GM21447 (cell line): ENCODE results near the gene IL36G.

Experiments
- ATAC-seq: cut with Tn5 transposase; IDR thresholded peaks from one replicate; pipeline ENCODE4 v1.9.1; 2021; ENCODE audit not compliant: unreplicated experiment

Gene IL36G

DNA sequence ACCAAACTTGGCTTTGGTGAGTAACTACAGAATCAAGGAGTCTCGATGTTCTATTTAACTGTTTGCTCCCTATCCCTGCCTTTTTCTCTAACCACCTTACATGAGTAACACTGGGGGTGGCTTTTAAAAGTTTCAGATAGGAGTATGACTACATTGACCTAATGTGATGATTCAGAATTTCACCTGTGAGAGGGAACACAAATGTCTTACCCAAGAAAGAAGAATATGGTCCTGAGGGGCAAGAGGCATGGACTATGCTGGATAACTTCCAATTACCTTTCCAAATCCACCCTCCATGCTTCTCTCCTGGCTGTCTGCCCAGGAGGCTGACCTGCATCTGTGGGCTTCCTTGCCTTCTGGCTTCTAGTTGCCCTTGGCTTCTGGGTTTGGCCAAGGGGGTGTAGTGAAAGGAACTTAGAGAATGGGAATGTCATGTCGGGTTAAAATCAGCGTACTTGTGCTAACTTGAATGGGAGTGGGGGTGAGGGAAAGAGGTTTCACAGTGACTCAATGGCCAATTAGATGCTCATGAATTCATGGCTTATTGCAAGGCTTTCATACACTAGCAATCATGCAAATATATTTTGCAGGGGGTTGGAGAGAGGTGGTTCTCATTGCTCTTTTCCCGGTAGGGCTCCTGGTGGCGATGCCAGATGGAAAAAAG lies 5.3 kb upstream of the IL36G start:
- ATAC-seq, result no peak

DNA sequence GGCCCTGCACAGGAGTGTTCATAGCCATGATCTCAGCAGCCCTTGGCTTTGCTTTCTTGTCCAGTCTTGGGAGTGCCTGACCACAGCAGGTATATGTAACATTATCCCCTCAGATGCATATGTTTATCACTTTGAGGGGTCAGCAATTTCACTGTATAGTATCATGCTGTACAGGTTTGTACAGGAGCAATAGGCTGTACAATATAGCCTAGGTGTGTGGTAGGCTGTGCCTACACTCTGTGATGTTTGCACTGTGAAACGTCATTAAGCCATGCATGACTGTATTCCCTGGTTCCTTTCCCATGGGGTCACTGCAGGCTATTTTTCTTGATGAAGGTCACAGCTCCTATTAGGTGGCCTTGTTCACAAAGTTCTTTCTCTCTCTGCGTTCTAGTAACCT lies 4.7 kb upstream of the IL36G start:
- no peak for ATAC-seq

DNA sequence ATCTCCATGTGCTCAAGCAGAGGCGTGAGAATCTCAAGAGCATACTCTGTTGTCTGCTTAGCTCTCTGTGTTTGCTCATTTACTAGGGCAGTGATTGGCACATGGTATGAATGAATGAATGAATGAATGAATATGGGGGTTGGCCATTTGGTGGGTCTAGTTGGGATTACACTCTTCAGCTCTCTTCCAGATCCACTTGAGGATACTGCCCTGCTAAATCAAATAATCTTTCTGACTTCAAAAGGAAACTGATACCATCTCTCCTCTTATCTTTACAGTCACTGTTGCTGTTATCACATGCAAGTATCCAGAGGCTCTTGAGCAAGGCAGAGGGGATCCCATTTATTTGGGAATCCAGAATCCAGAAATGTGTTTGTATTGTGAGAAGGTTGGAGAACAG lies 1.9 kb downstream of the IL36G start:
- no peak for ATAC-seq

DNA sequence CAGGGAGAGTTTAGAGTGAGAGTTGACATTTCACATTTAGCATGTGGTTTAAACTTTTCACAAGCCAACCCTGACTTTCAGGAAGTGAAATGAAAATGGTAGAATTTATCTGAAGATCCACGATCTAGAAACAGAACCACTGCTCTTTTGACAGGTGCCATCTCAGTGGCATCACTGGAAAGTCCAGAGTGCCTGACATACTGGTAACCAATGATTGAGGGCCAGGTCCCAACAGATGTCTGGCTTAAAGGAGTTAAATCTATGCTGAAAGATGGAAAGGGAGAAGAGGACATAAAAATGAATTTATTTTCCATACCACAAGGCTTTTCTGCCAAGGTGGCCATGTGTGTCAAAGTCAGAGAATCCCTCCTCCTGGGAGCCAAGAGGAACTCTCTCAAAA lies 2.7 kb downstream of the IL36G start:
- no peak for ATAC-seq

DNA sequence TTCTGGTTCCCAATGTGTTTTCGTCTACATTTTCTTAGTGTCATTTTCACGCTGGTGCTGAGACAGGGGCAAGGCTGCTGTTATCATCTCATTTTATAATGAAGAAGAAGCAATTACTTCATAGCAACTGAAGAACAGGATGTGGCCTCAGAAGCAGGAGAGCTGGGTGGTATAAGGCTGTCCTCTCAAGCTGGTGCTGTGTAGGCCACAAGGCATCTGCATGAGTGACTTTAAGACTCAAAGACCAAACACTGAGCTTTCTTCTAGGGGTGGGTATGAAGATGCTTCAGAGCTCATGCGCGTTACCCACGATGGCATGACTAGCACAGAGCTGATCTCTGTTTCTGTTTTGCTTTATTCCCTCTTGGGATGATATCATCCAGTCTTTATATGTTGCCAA lies 7.3 kb downstream of the IL36G start:
- ATAC-seq, result no peak

DNA sequence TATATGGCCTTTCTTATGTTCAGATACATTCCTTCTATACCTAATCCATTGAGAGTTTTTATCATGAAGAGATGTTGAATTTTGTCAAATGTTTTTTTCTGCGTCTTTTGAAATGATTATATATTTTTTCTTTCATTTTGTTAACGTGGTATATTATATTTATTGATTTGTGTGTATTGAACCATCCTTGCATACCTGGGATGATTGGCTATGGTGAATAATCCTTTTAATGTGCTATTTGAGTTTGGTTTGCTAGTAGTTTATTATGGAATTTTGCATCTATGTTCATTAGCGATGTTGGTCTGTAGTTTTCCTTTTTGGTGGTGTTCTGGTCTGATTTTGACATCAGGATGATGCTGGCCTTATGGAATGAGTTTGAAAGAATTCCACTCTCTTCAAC lies 11.8 kb downstream of the IL36G start:
- ATAC-seq, result no peak

DNA sequence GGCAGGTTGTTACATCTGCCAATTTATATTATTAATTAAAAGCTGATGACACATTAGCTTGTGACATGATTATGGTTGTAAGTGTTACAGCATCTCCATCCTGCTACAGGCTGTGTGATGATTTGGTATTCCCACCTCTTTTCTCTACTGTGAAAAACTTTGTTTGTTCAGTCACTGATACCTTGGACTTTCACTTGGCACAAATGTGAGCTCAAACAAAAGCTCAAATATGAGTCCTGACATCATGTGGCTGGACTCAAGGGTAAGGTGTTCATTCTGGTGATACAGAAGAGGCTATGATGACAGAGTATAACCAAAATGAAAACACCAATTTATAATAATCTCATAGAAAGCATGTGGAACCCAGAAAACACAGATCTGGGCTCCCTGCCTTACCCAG lies 16.0 kb downstream of the IL36G start:
- ATAC-seq, result no peak

DNA sequence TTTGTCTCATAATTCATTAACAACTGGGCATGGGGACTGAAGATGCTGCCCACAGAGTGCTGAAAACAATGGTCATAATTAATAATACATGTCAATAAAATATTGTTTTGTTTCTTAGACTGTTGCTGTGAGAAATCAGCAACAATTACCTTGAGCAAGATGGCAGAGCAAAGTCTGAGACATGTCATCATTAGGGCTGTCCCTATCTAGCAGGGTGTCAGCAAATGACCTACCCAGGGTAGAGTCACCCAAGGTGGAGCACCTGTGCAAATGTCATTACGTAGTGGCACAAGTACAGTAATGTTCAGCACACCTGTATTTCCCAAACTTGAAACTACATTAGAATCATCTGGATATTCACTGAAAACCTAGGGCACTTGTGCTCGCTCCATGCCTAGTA lies 16.8 kb downstream of the IL36G start:
- no peak for ATAC-seq

DNA sequence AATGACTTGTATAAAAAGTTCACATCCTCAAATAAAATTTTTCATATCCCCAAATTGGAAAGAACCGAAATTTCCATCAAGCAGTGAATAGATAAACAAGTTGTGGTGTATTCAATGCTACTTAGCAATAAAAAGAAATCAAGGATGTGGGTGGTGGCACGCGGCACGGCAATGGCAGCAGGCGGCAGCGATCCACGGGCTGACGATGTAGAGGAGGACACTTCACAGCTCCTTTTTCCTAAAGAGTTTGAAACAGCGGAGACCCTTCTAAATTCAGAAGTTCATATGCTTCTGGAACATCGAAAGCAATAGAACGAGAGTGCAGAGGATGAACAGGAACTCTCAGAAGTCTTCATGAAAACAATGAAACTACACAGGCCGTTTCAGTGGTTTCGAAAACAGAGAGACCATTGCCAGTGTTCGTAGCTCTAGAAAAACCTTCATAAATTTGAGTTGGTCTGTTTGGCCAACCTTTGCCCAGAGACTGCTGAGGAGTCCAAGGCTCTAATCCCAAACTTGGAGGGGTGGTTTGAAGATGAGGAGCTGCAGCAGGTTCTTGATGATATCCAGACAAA lies 17.6 kb downstream of the IL36G start:
- no peak for ATAC-seq

DNA sequence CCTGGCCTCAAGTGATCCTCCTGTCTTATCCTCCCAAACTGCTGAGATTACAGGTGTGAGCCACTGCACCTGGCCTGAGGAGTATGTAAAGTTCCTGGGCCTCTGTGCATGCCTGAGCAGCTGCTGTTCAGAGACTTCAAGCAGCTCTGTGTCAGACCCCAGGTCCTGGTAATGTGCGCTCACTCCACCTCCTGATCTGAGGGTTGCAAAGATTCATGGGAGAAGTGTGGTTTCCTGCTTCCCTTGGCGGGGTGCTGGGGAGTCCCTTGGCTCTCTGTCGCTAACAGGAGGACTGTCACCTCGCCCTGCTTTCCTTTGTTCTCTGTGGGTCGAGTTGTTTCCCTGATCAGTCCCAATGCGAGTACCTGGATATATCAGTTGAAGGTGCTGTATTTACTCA lies 18.8 kb downstream of the IL36G start:
- no peak for ATAC-seq

DNA sequence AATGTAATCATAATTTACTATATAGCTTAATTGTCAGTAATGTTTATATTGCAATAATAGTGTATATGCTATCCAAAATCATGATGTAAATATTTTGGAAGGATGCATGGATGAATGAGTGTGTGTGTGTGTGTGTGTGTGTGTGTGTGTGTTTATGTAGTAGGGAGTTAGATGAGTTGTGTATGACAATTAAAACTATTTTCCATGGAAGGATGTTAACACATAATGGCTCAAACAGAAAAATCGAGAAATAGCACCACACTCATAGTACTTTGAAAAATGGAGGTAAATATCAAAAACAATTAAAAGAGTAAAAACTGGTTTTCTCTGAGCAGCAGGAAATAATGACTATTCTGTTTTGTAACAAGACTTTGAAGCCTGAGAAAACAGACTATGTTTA lies 19.3 kb downstream of the IL36G start:
- no peak for ATAC-seq

DNA sequence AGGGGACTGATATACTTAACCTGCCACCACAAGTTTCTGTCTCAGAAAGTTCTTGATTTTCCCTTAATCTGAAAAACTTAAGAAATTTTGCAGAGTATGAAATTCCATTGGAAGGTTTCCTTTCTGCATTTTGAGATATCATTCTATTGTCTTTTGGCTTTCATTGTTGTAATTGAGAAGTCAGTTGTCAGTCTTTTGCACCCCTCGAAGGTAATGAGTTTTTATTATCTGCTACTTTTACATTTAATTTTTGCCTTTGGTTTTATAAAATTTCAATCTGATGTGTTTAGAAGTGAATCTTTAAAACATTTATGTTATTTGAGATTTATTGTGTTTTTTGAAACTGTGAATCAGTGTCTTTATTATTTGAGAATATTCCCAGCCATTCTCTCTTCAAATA lies 22.6 kb downstream of the IL36G start:
- ATAC-seq, result no peak

DNA sequence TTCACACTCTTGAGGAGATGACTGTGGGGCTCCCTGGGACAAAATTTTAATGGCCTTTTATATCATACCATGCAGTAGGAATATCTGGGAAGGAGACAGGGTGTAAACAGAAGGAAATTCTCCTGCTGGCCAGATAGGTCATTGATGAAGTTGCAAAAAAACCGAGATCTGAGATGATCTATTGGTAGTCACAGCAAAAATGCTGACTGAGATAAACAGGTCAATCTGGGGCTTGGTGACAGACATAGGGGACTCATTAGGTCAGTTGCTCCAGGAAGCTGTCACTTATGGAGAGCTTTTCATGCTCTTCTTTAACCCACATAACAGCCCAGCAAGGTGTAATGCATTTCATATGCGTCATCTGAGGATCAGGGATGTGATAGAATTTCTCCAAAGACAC lies 24.9 kb downstream of the IL36G start:
- no peak for ATAC-seq

DNA sequence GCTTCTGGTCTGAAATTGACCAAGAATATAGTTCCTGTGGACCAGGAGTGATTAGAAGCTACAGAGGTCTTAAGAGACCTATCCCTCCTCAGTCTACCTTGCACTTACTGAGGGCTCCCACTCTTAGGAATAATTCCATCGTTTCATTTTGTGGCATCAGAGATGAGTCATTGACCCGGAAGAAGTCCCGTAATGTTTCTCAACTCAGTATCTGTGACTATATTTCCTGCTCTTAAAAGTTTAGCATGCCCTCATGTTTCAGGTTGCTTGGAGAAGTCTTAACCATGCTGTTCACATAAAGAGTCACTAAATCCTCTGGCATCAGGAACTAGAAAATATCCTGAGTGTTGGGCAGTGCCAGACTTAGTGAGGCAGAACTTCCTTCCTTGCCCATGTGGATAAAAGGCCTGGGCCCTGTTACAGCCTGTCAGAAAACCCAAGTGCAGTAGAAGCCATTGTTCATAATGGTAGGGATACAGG lies 27.3 kb downstream of the IL36G start, which contains the start of gene IL36A:
TSS of gene IL36A (plus strand) at position 430 of the 480 bp plus-strand sequence. CDS start 413 bp downstream, outside the sequence.
- no peak for ATAC-seq

DNA sequence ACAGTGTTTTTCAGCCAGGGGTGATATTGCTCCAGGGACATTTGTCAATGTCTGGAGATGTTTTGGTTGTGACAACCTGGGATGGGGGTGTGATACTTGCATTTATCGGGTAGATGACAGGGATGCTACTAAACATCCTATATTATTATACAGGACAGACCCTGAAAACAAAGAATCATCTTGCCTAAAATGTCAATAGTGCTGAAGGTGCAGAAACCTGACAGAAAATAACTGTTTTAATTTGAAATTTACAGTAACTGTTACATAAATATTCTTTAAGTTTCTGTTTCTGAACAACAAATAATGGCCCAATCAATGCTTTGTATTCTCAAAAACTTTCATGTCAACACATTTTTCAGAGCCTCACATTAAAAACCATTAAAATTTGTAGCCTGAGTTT lies 29.4 kb downstream of the IL36G start:
- ATAC-seq, result no peak

DNA sequence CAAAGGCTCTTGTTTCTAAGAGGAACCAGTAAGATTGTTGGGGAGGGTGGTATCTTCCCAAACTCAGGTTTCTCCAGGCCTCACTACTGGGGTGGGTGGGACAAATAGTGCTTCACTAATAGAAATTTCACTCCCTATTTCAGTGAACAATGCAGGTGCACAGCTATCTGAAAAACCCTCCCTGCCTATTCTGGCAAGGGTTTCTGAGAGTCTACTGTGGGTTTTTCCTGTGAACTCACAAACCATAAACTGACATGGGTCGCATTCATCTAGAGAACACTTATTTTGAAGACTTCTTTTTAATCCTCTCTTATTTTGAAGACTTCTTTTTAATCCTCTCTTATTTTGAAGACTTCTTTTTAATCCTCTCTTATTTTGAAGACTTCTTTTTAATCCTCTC lies 31.8 kb downstream of the IL36G start:
- ATAC-seq, result no peak

DNA sequence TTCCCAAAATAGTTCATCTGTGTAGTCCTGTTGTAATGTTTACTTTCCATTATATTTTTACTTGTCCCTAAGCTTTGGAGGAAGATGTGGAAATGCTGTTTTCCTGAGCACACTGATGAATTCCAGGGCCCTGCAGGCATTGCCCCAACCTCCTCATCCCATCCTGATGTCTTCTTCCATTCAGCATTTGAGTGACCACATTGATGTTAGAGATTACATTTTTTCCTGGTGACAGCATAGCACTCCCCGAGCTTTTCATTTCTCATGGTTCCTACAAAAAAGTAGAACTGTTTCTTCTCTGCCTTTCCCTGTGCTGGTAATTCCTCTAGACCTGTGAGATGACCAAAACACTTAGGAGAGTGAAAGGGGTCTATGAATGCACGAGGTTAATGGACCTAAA lies 32.3 kb downstream of the IL36G start:
- no peak for ATAC-seq

DNA sequence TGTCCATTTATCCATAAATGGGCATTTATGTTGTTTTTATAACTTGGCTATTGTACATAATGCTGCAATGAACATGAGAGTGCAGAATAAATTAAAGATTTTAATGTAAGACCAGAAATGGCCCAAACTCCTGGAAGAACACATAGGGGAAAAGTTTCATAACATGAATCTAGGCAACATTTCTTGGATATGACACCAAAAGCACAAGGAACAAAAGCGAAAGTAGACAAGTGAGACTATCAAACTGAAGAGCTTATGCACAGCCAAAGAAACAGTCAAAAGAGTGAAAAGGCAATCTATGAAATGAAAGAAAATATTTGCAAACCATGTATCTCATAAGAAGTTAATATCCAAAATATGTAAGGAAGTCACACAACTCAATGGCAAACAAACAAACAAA lies 33.3 kb downstream of the IL36G start:
- no peak for ATAC-seq

DNA sequence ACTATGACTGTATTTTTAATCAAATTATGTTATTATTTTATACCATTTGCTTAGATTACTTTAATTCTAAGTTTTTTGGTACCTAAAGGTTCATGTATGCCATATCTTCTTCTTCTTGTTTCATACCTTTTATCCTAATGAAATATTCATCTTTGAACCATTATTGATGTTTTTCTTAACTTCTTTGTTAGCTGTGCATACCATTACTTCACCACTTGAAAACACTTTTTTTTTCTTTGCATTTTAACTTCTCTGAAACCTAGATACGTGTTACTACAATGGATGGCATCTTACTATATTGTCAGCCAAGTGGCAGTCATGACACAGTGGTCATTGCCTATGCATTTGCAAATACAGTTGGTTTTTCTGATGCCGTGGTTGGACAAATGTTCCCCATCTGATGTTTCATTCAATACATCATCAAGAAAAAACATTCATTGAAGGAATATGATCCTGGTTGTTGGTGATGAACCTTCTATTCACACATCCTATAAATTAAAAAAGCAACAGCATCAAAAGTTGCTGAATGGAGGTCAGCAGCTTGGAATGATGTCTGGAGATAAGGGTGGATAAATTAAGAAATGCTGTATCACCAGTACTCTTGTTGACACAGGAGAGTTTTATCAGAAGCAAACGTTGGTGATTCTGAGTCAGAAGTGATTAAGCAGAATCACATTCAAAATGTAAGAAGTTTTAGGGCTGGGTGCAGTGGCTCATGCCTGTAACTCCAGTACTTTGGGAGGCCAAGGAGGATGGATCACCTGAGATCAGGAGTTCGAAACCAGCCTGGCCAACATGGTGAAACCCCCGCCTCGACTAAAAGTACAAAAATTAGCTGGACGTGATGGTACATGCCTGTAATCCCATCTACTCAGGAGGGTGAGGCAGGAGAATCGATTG lies 34.9 kb downstream of the IL36G start:
- ATAC-seq, result no peak

DNA sequence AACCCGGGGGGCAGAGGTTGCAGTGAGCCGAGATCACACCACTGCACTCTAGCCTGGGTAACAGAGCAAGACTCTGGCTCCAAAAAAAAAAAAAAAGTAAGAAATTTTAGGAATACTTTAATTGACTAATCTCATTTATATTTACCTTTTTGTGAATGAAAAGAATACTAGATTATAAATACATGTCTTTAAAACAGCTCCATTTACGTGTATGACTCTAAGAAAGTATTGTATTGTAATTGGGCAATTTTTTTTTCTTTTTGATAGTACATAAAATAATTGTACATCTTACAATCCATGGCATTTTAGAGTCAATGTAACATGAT lies 35.5 kb downstream of the IL36G start:
- no peak for ATAC-seq

DNA sequence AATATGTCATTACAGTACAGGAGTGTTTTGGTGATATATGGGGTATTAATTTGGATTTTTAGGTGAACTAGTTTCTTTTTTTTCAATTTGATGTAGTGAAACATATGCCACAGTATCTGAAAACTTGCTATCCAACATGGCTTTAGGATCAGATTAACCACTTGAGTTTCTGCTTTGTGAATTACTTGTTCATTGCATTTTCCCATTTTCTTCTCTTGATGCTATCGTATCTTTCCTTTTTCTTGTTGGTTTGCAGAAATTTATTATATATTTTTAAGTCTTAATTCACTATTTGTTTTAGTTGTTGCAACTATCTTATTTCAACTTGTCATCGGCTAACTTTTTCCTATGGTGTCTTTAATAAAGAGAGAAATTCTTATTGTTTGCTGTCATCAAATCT lies 36.3 kb downstream of the IL36G start:
- no peak for ATAC-seq

DNA sequence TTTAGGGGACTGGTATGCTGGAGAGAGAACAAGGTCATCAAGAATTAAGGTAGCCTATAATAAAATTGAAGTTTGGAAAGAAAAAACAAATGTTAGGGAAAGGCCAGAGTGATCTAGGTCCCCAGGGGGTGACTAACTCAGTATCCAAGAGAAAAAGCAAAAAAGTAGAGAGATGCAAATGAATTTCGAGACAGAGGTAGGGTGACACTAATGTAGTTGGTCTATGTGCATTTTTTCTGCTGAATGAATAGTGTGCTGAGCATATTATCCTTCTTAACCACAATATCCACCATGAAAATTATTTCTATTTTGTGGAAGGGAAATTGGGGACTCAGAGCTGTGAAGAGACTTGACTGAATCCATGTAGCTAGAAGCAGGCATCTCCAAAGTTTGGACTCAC lies 37.2 kb downstream of the IL36G start:
- no peak for ATAC-seq
